ENCODE measurements around the gene PTP4A2.

The PTP4A2 gene

DNA sequence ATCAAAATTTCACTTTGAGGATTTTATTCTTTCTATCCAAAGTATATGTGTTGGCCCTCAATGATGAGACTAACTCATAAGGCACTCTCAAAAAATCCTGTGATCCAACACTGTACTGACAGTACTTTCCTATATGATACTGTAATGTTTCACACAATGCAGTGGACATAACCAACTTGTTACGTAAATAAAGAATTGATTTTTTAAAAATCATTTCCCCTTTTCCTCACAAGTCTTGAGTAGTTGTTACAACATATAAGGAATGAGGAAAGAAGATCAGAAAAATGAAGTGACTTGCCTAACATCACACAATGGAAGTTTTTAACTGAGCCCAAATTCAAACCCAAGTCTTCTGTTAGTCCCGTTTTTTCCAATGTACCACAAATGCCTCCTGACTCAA, 17.2 kb downstream of the PTP4A2 start:
- DNase-seq (ENCODE audit: low read depth): no peak
- TF ChIP-seq, protein P1, sequence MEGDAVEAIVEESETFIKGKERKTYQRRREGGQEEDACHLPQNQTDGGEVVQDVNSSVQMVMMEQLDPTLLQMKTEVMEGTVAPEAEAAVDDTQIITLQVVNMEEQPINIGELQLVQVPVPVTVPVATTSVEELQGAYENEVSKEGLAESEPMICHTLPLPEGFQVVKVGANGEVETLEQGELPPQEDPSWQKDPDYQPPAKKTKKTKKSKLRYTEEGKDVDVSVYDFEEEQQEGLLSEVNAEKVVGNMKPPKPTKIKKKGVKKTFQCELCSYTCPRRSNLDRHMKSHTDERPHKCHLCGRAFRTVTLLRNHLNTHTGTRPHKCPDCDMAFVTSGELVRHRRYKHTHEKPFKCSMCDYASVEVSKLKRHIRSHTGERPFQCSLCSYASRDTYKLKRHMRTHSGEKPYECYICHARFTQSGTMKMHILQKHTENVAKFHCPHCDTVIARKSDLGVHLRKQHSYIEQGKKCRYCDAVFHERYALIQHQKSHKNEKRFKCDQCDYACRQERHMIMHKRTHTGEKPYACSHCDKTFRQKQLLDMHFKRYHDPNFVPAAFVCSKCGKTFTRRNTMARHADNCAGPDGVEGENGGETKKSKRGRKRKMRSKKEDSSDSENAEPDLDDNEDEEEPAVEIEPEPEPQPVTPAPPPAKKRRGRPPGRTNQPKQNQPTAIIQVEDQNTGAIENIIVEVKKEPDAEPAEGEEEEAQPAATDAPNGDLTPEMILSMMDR (IDR thresholded peaks at IDR 0.05; ENCODE audit: low read depth, low read length): no peak
- TF ChIP-seq POLR2A (IDR thresholded peaks at IDR 0.05; ENCODE audit: extremely low read depth, insufficient read length) (no peak), MYC (IDR thresholded peaks at IDR 0.05; ENCODE audit: low read depth, low read length) (no peak)
- TF ChIP-seq, protein P2, sequence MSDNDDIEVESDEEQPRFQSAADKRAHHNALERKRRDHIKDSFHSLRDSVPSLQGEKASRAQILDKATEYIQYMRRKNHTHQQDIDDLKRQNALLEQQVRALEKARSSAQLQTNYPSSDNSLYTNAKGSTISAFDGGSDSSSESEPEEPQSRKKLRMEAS (IDR thresholded peaks at IDR 0.05; ENCODE audit: low read depth, low read length): no peak
- H3K4me3 ChIP-seq (ENCODE audit: low read depth, low read length): no peak overlapping the region

DNA sequence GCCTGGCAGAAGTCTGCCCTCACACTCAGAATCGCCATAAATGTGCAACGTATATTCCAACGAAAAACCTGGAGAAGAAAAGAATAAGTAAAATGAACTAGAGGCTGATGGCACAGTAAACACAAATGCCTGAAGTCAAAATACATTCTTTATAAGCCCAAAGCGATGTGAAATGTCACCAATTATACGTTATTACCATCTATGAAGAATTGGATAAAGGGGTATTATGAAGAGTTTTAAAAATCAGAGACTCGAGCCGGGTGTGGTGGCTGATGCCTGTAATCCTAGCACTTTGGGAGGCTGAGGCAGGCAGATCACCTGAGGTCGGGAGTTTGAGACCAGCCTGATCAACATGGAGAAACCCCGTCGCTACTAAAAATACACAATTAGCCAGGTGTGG, 18.6 kb downstream of the PTP4A2 start:
- no peak for DNase-seq (ENCODE audit: low read depth)
- TF ChIP-seq, protein P1 (IDR thresholded peaks at IDR 0.05; ENCODE audit: low read depth, low read length): no peak
- TF ChIP-seq MYC (IDR thresholded peaks at IDR 0.05; ENCODE audit: low read depth, low read length) (no peak), POLR2A (IDR thresholded peaks at IDR 0.05; ENCODE audit: extremely low read depth, insufficient read length) (no peak)
- TF ChIP-seq, protein P2 (IDR thresholded peaks at IDR 0.05; ENCODE audit: low read depth, low read length): no peak
- H3K4me3 ChIP-seq (ENCODE audit: low read depth, low read length): no peak overlapping the region

DNA sequence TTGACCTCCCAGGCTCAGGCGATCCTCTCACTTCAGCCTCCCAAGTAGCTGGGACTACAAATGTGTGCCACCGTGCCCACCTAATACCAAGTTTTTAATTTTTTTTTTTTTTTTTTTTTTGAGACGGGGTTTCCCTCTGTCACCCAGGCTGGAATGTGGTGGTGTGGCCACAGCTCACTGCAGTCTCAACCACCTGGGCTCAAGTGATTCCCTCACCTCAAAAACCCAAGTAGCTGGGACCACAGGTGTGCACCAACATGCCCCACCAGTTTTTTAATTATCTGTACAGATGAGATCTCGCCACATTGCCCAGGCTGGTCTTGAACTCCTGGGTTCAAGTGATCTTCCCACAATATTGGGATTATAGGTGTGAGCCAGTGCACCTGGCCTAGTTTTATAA, 22.7 kb downstream of the PTP4A2 start:
- TF ChIP-seq, protein P2 (IDR thresholded peaks at IDR 0.05; ENCODE audit: low read depth, low read length): no peak
- TF ChIP-seq, protein P1 (IDR thresholded peaks at IDR 0.05; ENCODE audit: low read depth, low read length): no peak
- TF ChIP-seq MYC (IDR thresholded peaks at IDR 0.05; ENCODE audit: low read depth, low read length): no peak
- TF ChIP-seq POLR2A (IDR thresholded peaks at IDR 0.05; ENCODE audit: extremely low read depth, insufficient read length): no peak
- H3K4me3 ChIP-seq (ENCODE audit: low read depth, low read length): no peak overlapping the region
- DNase-seq (ENCODE audit: low read depth): no peak

DNA sequence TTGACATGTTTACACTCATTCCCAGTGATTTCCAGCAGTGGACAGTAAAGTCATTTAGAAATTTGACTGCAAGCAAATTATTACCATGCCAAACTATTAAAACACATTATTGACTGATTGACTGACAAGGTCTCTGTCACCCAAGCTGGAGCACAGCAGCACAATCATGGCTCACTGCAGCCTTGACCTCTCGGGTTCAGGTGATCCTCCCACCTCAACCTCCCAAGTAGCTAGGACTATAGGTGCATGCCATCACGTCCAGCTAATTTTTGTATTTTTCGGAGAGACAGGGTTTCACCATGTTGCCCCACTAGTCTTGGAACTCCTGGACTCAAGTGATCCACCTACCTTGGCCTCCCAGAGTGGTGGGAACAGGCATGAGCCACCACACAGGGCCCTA, 24.2 kb downstream of the PTP4A2 start:
- no peak overlapping the region for H3K4me3 ChIP-seq (ENCODE audit: low read depth, low read length)

DNA sequence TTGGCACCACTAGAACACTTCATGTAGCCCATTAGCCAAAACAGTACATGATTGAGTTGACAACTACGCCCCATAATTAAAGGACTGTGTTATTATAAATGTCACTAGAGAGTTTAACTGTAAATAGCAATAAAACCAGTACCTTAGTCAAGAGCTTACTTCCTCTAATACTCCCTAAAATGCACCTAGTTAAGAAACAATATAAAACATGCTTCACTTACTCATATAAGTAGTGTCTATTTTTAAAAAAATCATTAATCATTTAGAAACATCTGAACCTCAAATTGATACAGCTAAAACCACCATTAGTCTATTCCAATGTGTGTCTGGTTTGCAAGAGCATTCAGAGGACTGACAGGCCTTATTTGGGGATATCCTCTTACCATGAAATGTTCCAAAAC, 25.3 kb downstream of the PTP4A2 start:
- no peak overlapping the region for H3K4me3 ChIP-seq (ENCODE audit: low read depth, low read length)
- DNase-seq (ENCODE audit: low read depth): no peak
- TF ChIP-seq, protein P2 (IDR thresholded peaks at IDR 0.05; ENCODE audit: low read depth, low read length): no peak

More for the DNA sequence above, 24.2 kb downstream of the PTP4A2 start:
- TF ChIP-seq POLR2A (IDR thresholded peaks at IDR 0.05; ENCODE audit: extremely low read depth, insufficient read length): no peak
- TF ChIP-seq, protein P2 (IDR thresholded peaks at IDR 0.05; ENCODE audit: low read depth, low read length): no peak
- TF ChIP-seq MYC (IDR thresholded peaks at IDR 0.05; ENCODE audit: low read depth, low read length): no peak
- TF ChIP-seq, protein P1 (IDR thresholded peaks at IDR 0.05; ENCODE audit: low read depth, low read length): no peak
- no peak for DNase-seq (ENCODE audit: low read depth)

DNA sequence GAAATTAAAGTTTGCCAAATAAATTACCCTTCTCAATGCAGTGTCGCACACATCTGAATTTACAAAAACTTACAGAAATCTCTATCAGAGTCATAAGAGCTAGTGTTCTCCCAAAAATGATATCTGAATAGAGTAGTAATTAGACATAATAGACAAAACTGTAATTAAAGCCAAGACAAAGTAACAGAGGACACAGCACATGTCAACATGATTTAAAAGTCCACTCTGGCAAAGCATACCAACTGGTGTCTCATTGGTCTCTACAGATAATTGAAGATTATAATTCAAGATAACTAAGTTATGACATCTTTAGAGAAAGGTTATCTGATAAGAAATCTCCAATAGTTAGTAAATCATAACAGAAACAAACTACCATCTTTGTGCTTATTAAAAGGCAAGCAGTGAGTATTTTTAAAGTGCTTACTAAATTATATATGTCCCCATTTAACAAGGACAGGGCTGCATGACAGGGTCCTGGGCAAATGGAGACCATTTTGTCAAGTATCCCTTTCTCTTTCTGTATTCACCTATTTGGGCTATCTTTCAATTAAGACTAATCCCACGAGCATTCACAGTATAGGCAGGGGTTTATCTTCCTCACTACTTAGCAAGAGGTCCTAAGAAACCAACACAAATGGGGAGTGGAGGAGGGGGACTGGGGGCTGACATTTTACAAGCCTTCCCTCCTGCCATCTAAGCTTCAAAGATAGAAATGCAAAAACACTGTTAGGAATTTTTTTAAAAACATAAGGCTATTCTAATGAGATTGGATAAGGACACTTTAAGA, 26.0 kb downstream of the PTP4A2 start:
- H3K4me3 ChIP-seq (ENCODE audit: low read depth, low read length): no peak overlapping the region
- no peak for DNase-seq (ENCODE audit: low read depth)
- TF ChIP-seq, protein P1 (IDR thresholded peaks at IDR 0.05; ENCODE audit: low read depth, low read length): no peak
- TF ChIP-seq, protein P2 (IDR thresholded peaks at IDR 0.05; ENCODE audit: low read depth, low read length): no peak
- TF ChIP-seq MYC (IDR thresholded peaks at IDR 0.05; ENCODE audit: low read depth, low read length): no peak
- no peak for TF ChIP-seq POLR2A (IDR thresholded peaks at IDR 0.05; ENCODE audit: extremely low read depth, insufficient read length)
